H4 (cell line): ENCODE results near the gene BLTP3B. TPM values are rescaled to one million over a fixed set of nuclear protein-coding genes. Genes with fewer than 3 reads are reported as not detected.

Source experiments
- DNase-seq: peaks from one replicate; pipeline ENCODE4 v3.0.0-alpha.2; 2015; ENCODE audit warnings: low spot score
- total RNA-seq: library from RNA; depleted of rRNA; stranded (reverse); fragments of >200 nt; shearing (Covaris generic); gene quantifications from 2 replicates; pipeline ENCODE4 v1.2.3, GENCODE V29; 2014; rRNA removed

Gene BLTP3B
- total RNA-seq, 1 experiment from 2014 or later = 18.7 TPM

GRCh38 chr12:100110276-100110675, 32.4 kb downstream of the BLTP3B start:
- no peak for DNase-seq

GRCh38 chr12:100106861-100107260, 35.8 kb downstream of the BLTP3B start:
- no peak for DNase-seq

DNA sequence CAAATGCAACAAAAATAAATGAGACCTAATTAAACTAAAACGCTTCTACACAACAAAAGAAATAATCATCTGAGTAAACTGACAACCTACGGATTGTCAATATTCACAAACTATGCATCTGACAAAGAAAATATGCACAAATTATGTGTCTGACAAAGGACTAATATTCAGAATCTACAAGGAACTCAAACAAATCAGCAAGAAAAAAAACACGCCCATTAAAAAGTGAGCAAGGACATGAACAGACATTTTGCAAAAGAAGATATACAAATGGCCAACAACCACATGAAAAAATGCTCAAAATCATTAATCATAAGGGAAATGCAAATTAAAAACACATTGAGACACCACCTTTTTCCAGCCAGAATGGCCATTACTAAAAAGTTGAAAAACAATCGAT, 37.0 kb downstream of the BLTP3B start:
- DNase-seq = no peak

- DNase-seq = no peak
Observed at GRCh38 chr12:100101000-100101399, 41.7 kb downstream of the BLTP3B start.

Other genes starting within 250 kb of the BLTP3B start
- gene ANKS1B, start 157.9 kb downstream of the BLTP3B start, total RNA-seq = 1.8 TPM in 1 of 2 replicates, not detected in the other
- gene ACTR6, start 57.9 kb upstream of the BLTP3B start, total RNA-seq = 24.6 and 34.3 TPM in 2 replicates
- 2.3 and 2.5 TPM in 2 replicates for gene DEPDC4, start 124.2 kb upstream of the BLTP3B start, total RNA-seq
- gene SCYL2, start 124.3 kb upstream of the BLTP3B start, total RNA-seq = 23.2 and 35.7 TPM in 2 replicates
- gene SLC17A8, start 214.2 kb upstream of the BLTP3B start, total RNA-seq = not detected in 2 replicates